ENCODE data around the gene SLCO2A1. TPM values are rescaled to one million over a fixed set of nuclear protein-coding genes. Genes with fewer than 3 reads are reported as not detected.

SLCO2A1 gene
- total and polyA plus RNA-seq, 2 donors (not counting 1 experiment from before 2014, with no cell fraction given), result under 0.01 to 0.12 TPM

DNA sequence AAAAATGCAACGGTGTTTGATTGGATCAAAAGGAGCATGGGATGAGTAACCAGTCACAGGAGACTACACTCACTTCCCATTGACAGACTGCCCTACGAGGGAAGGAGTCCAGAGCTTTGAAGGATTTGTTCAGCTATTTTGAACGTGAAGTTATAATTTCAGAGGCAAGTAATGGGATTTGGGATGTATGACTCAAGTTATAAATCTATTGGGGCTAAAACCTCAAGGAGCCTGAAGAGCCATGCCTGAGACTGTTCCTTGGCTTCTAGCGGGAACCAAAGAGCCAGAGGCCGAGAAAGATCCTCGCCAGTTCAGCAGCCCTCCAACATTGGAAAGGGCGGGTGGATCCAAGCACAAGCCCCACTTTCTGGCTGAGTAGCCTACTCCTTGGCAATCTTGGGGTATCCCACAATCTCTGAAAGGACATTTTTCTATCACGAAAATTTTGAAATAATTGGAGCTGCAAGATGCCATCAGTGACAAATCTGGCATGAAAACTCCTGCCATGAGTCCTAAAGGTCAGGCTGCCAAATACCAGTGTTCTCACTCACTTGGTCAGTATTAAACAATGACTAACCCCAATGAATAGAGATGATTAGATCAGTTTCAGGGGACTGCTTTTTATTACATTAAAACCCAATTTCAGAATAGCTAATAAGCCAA, 48.6 kb upstream of the SLCO2A1 start:
- Histone ChIP-seq H4K20me1 (ENCODE audit: control insufficient read depth, extremely low read depth, insufficient read depth, low read length) (no peaks in the 10 kb centered on the region), H3K4me2 (ENCODE audit: extremely low read depth, insufficient read depth, low read length) (no peak overlapping the region), H3K79me2 (ENCODE audit: control insufficient read depth, insufficient read depth, low read length) (no peaks in the 10 kb centered on the region), H3K9ac (ENCODE audit: insufficient read depth, low read length) (no peak overlapping the region), H3K9me3 (ENCODE audit: control insufficient read depth, insufficient read depth, low read depth, low read length) (no peaks in the 10 kb centered on the region), H2AFZ (ENCODE audit: low read length) (no peak overlapping the region), H3K27me3 (ENCODE audit: control insufficient read depth, insufficient read depth, low read length) (no peaks in the 10 kb centered on the region), H3K4me1 (ENCODE audit: control insufficient read depth, extremely low read depth, insufficient read depth, low read length) (peaks cover 12% of the 10 kb centered on the region), H3K36me3 (ENCODE audit: control insufficient read depth, insufficient read depth, low read length) (no peaks in the 10 kb centered on the region), H3K4me3 (replicated peaks in 1 of 4; ENCODE audit: control extremely low read depth in 1 of 4, insufficient read depth in 1 of 4, low read depth in 3 of 4, low read length in 4 of 4) (no peak overlapping the region), H3K27ac (ENCODE audit: insufficient read depth, low read length) (no peak overlapping the region)
- TF ChIP-seq, protein P1, sequence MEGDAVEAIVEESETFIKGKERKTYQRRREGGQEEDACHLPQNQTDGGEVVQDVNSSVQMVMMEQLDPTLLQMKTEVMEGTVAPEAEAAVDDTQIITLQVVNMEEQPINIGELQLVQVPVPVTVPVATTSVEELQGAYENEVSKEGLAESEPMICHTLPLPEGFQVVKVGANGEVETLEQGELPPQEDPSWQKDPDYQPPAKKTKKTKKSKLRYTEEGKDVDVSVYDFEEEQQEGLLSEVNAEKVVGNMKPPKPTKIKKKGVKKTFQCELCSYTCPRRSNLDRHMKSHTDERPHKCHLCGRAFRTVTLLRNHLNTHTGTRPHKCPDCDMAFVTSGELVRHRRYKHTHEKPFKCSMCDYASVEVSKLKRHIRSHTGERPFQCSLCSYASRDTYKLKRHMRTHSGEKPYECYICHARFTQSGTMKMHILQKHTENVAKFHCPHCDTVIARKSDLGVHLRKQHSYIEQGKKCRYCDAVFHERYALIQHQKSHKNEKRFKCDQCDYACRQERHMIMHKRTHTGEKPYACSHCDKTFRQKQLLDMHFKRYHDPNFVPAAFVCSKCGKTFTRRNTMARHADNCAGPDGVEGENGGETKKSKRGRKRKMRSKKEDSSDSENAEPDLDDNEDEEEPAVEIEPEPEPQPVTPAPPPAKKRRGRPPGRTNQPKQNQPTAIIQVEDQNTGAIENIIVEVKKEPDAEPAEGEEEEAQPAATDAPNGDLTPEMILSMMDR (conservative IDR thresholded peaks at IDR 0.05 in 1 of 2, IDR thresholded peaks at IDR 0.05 in 1 of 2; ENCODE audit: low read depth in 1 of 2, low read length in 2 of 2), result no peak
- TF ChIP-seq EZH2 (IDR thresholded peaks at IDR 0.05; ENCODE audit: low read length, missing control alignments), result no peak
- no peak for DNase-seq (ENCODE audit: low read depth in 2 of 2)

DNA sequence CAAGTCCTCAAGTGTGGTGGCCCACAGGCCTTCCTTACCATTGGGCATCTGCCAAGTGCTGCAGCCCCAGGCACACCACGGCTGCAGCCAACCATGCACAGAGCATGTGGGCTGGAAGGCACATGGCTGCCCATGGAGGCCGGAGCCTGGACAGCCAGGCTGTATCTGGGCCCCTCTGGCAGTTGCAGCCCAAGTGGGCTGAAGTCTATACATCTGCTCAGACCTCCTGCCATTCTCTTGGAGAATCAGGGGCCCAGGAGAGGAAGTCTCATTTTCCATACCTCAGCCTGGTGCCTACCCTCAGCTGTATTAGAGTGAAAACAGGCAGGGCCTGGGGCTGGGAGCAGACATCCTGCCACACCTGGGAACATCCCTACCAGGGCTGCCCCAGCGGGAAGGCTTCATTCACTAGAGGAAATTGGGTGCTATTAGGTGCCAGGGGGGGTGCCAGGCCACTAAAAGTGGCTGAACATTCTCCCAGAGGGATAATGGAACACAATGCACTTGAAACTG, 48.0 kb upstream of the SLCO2A1 start:
- H3K4me1 ChIP-seq (ENCODE audit: control insufficient read depth, extremely low read depth, insufficient read depth, low read length), result peaks cover 12% of the 10 kb centered on the region
- no peak overlapping the region for H3K27ac ChIP-seq (ENCODE audit: insufficient read depth, low read length)
- no peak for DNase-seq (ENCODE audit: low read depth in 2 of 2)
- H3K9me3 ChIP-seq (ENCODE audit: control insufficient read depth, insufficient read depth, low read depth, low read length), result no peaks in the 10 kb centered on the region
- no peaks in the 10 kb centered on the region for H3K27me3 ChIP-seq (ENCODE audit: control insufficient read depth, insufficient read depth, low read length)
- no peak for TF ChIP-seq EZH2 (IDR thresholded peaks at IDR 0.05; ENCODE audit: low read length, missing control alignments)
- TF ChIP-seq, protein P1 (conservative IDR thresholded peaks at IDR 0.05 in 1 of 2, IDR thresholded peaks at IDR 0.05 in 1 of 2; ENCODE audit: low read depth in 1 of 2, low read length in 2 of 2), result no peak
- H3K36me3 ChIP-seq (ENCODE audit: control insufficient read depth, insufficient read depth, low read length), result no peaks in the 10 kb centered on the region
- no peak overlapping the region for H3K4me3 ChIP-seq (replicated peaks in 1 of 4; ENCODE audit: control extremely low read depth in 1 of 4, insufficient read depth in 1 of 4, low read depth in 3 of 4, low read length in 4 of 4)
- H2AFZ ChIP-seq (ENCODE audit: low read length), result no peak overlapping the region
- H3K9ac ChIP-seq (ENCODE audit: insufficient read depth, low read length), result no peak overlapping the region
- no peak overlapping the region for H3K4me2 ChIP-seq (ENCODE audit: extremely low read depth, insufficient read depth, low read length)
- no peaks in the 10 kb centered on the region for H3K79me2 ChIP-seq (ENCODE audit: control insufficient read depth, insufficient read depth, low read length)
- no peaks in the 10 kb centered on the region for H4K20me1 ChIP-seq (ENCODE audit: control insufficient read depth, extremely low read depth, insufficient read depth, low read length)

DNA sequence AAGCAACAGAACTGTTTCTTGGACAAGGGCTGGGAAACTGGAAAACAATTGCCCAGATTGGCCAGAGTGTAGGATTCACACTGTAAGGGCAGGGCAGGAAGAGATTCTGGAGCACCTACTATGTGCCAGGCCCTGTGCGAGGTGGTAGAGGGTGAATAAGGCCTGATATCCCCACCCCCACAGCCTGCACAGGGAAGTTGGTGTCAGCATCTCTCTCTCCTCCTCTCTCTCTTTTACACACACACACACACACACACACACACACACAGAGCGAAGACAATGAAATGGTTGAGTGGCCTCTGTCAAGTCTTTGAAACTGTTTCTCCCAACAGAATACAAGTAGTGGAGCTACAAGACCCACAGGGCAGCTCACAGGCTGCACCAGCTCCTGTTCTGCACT, 47.1 kb upstream of the SLCO2A1 start:
- peaks cover 12% of the 10 kb centered on the region for H3K4me1 ChIP-seq (ENCODE audit: control insufficient read depth, extremely low read depth, insufficient read depth, low read length)
- H3K79me2 ChIP-seq (ENCODE audit: control insufficient read depth, insufficient read depth, low read length), result no peaks in the 10 kb centered on the region
- TF ChIP-seq, protein P1 (conservative IDR thresholded peaks at IDR 0.05 in 1 of 2, IDR thresholded peaks at IDR 0.05 in 1 of 2; ENCODE audit: low read depth in 1 of 2, low read length in 2 of 2), result no peak
- TF ChIP-seq EZH2 (IDR thresholded peaks at IDR 0.05; ENCODE audit: low read length, missing control alignments), result no peak
- no peak overlapping the region for H3K4me3 ChIP-seq (replicated peaks in 1 of 4; ENCODE audit: control extremely low read depth in 1 of 4, insufficient read depth in 1 of 4, low read depth in 3 of 4, low read length in 4 of 4)
- no peak overlapping the region for H3K4me2 ChIP-seq (ENCODE audit: extremely low read depth, insufficient read depth, low read length)
- H3K27ac ChIP-seq (ENCODE audit: insufficient read depth, low read length), result no peak overlapping the region
- no peak overlapping the region for H2AFZ ChIP-seq (ENCODE audit: low read length)
- H4K20me1 ChIP-seq (ENCODE audit: control insufficient read depth, extremely low read depth, insufficient read depth, low read length), result no peaks in the 10 kb centered on the region
- no peak for DNase-seq (ENCODE audit: low read depth in 2 of 2)
- H3K27me3 ChIP-seq (ENCODE audit: control insufficient read depth, insufficient read depth, low read length), result no peaks in the 10 kb centered on the region
- no peaks in the 10 kb centered on the region for H3K36me3 ChIP-seq (ENCODE audit: control insufficient read depth, insufficient read depth, low read length)
- no peaks in the 10 kb centered on the region for H3K9me3 ChIP-seq (ENCODE audit: control insufficient read depth, insufficient read depth, low read depth, low read length)
- no peak overlapping the region for H3K9ac ChIP-seq (ENCODE audit: insufficient read depth, low read length)

All from fibroblast of lung (primary cell).